A673 (cell line): ENCODE results near the gene SOX21. TPM values are rescaled to one million over a fixed set of nuclear protein-coding genes. Genes with fewer than 3 reads are reported as not detected.

Experiments
- BruUV-seq: library from RNA; stranded (reverse); fragments of 400-500 nt; replicated peaks from 2 replicates; lab custom pipeline; 2021; lab: Mats Ljungman, UMichigan
- CTCF ChIA-PET: fragments of 300-600 bp; sonication (Branson Sonifier 250); formaldehyde crosslinking; loops from one replicate; lab custom pipeline; 2022; ENCODE audit warnings: antibody characterized with exemption; lab: Charles Lee
- POLR2A ChIA-PET: fragments of 300-600 bp; sonication (Branson Sonifier 250); formaldehyde crosslinking; loops from one replicate; lab custom pipeline; 2022; ENCODE audit warnings: antibody characterized with exemption; ENCODE audit not compliant: low non-redundant PET; lab: Charles Lee
- DNase-seq: peaks from one replicate; pipeline ENCODE4 v3.0.0-alpha.2; 2015; ENCODE audit warnings: low spot score
- H3K27ac ChIP-seq: fragments of 200-600 bp; sonication (generic); 2 replicates; pipeline ENCODE4 v1.5.1; 2016; ENCODE audit warnings: mixed run types, low read depth, mild to moderate bottlenecking, mixed read lengths, antibody characterized with exemption, low read length; ENCODE audit not compliant: poor library complexity, severe bottlenecking
- H3K27me3 ChIP-seq: fragments of 200-600 bp; sonication (generic); replicated peaks from 2 replicates; pipeline ENCODE4 v1.6.1; 2017; ENCODE audit warnings: mixed run types, low read depth, mild to moderate bottlenecking, mixed read lengths, antibody characterized with exemption, low read length; ENCODE audit not compliant: insufficient read depth, poor library complexity
- H3K36me3 ChIP-seq: fragments of 200-600 bp; sonication (generic); 2 replicates; pipeline ENCODE4 v1.6.1; 2016; ENCODE audit warnings: mixed run types, mild to moderate bottlenecking, mixed read lengths, antibody characterized with exemption, low read length; ENCODE audit not compliant: insufficient read depth, poor library complexity, severe bottlenecking
- H3K4me1 ChIP-seq: fragments of 200-600 bp; sonication (generic); 2 replicates; pipeline ENCODE4 v1.6.1; 2017; ENCODE audit warnings: mixed run types, mild to moderate bottlenecking, mixed read lengths, antibody characterized with exemption, low read length; ENCODE audit not compliant: insufficient read depth, poor library complexity, severe bottlenecking
- H3K4me3 ChIP-seq: fragments of 200-600 bp; sonication (generic); 2 replicates; pipeline ENCODE4 v1.5.1; 2016; ENCODE audit warnings: low read depth, mixed run types, mild to moderate bottlenecking, mixed read lengths, low read length; ENCODE audit not compliant: poor library complexity, severe bottlenecking
- H3K9me3 ChIP-seq: fragments of 200-600 bp; sonication (generic); 2 replicates; pipeline ENCODE4 v1.6.1; 2016; ENCODE audit warnings: mixed run types, low read depth, mild to moderate bottlenecking, mixed read lengths, antibody characterized with exemption, low read length; ENCODE audit not compliant: poor library complexity, severe bottlenecking
- EZH2 ChIP-seq: fragments of 200-600 bp; sonication (generic); IDR thresholded peaks from 2 replicates; pipeline ENCODE4 v1.6.1; 2017; ENCODE audit warnings: borderline replicate concordance, low read depth, mild to moderate bottlenecking, mixed read lengths, antibody characterized with exemption, low read length; ENCODE audit not compliant: poor library complexity, severe bottlenecking
- intact Hi-C: fragments of 100-400 bp; cut with micrococcal nuclease; formaldehyde crosslinking; loops from one replicate; pipeline ENCODE4 v1.10.0; 2022; ENCODE audit not compliant: unreplicated experiment
- total RNA-seq: library from RNA; stranded (reverse); gene quantifications from 2 replicates; pipeline ENCODE4 v1.2.3, GENCODE V29; 2021
- TF ChIP-seq, protein P1 (sequence below): fragments of 300-800, 200-600 bp; sonication (generic); conservative IDR thresholded peaks from 2 replicates; pipeline ENCODE4 v1.5.1; 2017; ENCODE audit warnings: low read depth, mild to moderate bottlenecking, antibody characterized with exemption, low read length, moderate library complexity, mixed read lengths

The SOX21 gene
- total RNA-seq, 1 experiment from 2014 or later, result not detected

GRCh38 chr13:94706101-94706842 is 6.1 kb downstream of the SOX21 start:
- H3K27ac ChIP-seq, result no peak overlapping the region
- ChIA-PET CTCF (no interaction called here), POLR2A (no interaction called here)
- no peaks in the 10 kb centered on the region for H3K9me3 ChIP-seq
- peaks cover 7% of the 10 kb centered on the region for H3K4me1 ChIP-seq
- intact Hi-C loops, result no loop called here
- no peak overlapping the region for H3K4me3 ChIP-seq
- TF ChIP-seq, protein P1, sequence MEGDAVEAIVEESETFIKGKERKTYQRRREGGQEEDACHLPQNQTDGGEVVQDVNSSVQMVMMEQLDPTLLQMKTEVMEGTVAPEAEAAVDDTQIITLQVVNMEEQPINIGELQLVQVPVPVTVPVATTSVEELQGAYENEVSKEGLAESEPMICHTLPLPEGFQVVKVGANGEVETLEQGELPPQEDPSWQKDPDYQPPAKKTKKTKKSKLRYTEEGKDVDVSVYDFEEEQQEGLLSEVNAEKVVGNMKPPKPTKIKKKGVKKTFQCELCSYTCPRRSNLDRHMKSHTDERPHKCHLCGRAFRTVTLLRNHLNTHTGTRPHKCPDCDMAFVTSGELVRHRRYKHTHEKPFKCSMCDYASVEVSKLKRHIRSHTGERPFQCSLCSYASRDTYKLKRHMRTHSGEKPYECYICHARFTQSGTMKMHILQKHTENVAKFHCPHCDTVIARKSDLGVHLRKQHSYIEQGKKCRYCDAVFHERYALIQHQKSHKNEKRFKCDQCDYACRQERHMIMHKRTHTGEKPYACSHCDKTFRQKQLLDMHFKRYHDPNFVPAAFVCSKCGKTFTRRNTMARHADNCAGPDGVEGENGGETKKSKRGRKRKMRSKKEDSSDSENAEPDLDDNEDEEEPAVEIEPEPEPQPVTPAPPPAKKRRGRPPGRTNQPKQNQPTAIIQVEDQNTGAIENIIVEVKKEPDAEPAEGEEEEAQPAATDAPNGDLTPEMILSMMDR, result no peak
- no peak for TF ChIP-seq EZH2
- H3K27me3 ChIP-seq, result peaks cover 99% of the 10 kb centered on the region
- no peak for DNase-seq
- BruUV-seq, result no TSS peak
- no peaks in the 10 kb centered on the region for H3K36me3 ChIP-seq

GRCh38 chr13:94705081-94706030 is 7.0 kb downstream of the SOX21 start:
- peaks cover 100% of the 10 kb centered on the region for H3K27me3 ChIP-seq
- BruUV-seq, result no TSS peak
- H3K9me3 ChIP-seq, result no peaks in the 10 kb centered on the region
- no peak overlapping the region for H3K4me3 ChIP-seq
- peak; percentile 99 for TF ChIP-seq EZH2
- TF ChIP-seq, protein P1, result no peak
- H3K4me1 ChIP-seq, result peaks cover 7% of the 10 kb centered on the region
- intact Hi-C loops, result no loop called here
- POLR2A ChIA-PET, result no interaction called here
- CTCF ChIA-PET, result no interaction called here
- no peak overlapping the region for H3K27ac ChIP-seq
- H3K36me3 ChIP-seq, result no peaks in the 10 kb centered on the region
- DNase-seq, result no peak

DNA sequence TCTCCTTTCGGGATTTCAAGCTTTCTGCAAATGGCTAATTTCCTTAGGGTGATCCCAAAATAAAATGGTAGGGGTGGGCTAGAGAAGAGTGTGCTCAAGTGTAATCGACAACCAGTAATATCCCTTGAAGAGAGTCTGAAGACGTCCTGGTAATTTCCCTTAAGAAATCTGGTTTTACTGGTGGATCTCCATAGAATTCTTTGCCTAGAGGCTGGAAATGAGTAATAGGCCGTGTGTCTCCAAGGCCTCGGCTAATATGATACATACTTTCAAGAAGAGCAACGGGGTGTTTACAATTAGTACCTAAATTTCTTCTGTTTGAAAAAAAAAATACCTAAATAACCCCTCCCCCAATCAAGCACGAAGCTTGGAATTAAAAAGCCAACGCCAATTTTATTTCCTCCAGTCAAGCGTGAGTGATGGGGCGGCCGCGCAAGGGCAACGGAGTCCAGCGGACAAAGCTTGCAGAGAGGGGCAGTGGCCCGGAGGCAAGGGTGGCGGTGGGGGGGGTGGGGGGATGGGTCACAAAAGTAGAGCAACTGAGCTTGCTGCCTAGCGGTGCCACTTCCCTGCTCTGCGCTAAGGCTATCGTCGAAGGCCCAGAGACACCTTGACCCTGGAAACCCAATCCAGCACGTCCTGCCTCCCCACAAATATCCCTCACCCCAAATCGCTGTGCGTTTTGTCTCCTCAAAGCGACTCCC is 7.8 kb downstream of the SOX21 start:
- H3K36me3 ChIP-seq, result no peaks in the 10 kb centered on the region
- POLR2A ChIA-PET, result interaction anchor here (0.6 kb wide), 1 partner anchor 575 kb away, joined by 3 read pairs; no protein-coding TSS in a partner anchor
- H3K27ac ChIP-seq, result no peak overlapping the region
- H3K27me3 ChIP-seq, result peaks cover 100% of the 10 kb centered on the region
- no peaks in the 10 kb centered on the region for H3K9me3 ChIP-seq
- BruUV-seq, result no TSS peak
- TF ChIP-seq, protein P1, result no peak
- no peak for TF ChIP-seq EZH2
- intact Hi-C loops, result no loop called here
- H3K4me3 ChIP-seq, result no peak overlapping the region
- no peak for DNase-seq
- peaks cover 7% of the 10 kb centered on the region for H3K4me1 ChIP-seq
- CTCF ChIA-PET, result no interaction called here
